22Rv1 (cell line): Measurements from ENCODE around the gene CEL.

Source experiments
- CTCF ChIP-seq: fragments of 450-650 bp; IDR thresholded peaks from 2 replicates; pipeline ENCODE4 v1.5.1; 2017; ENCODE audit warnings: mild to moderate bottlenecking
- ZFX ChIP-seq: fragments of 450-650 bp; IDR thresholded peaks from 2 replicates; pipeline ENCODE4 v1.6.1; 2017; ENCODE audit warnings: antibody characterized with exemption, borderline replicate concordance

GRCh38 chr9:133050781-133051180 lies 11.0 kb upstream of the CEL start:
- TF ChIP-seq CTCF: no peak
- TF ChIP-seq ZFX: no peak
